Spinal cord (tissue), 10 donors: ENCODE results near the gene GPR137C. TPM values are rescaled to one million over a fixed set of nuclear protein-coding genes. Genes with fewer than 3 reads are reported as not detected.

Experiments
- DNase-seq, 6 donors: peaks; one replicate each; pipeline versions ENCODE4 v3.0.0 to v3.0.0-alpha.2; 2013 to 2015; ENCODE audit warnings: low spot score in 6 of 6, low read depth in 4 of 6
- H3K27ac ChIP-seq: one replicate; pipeline ENCODE4 v1.5.1; 2013; ENCODE audit warnings: low read depth, low read length, control low read depth
- H3K27me3 ChIP-seq: one replicate; pipeline ENCODE4 v1.6.1; 2013; ENCODE audit warnings: low read length; ENCODE audit not compliant: control insufficient read depth, insufficient read depth
- H3K36me3 ChIP-seq: one replicate; pipeline ENCODE4 v1.6.1; 2013; ENCODE audit warnings: low read length; ENCODE audit not compliant: control insufficient read depth, insufficient read depth
- H3K4me1 ChIP-seq: one replicate; pipeline ENCODE4 v1.6.1; 2013; ENCODE audit warnings: low read length; ENCODE audit not compliant: control insufficient read depth, insufficient read depth
- H3K4me3 ChIP-seq: one replicate; pipeline ENCODE4 v1.5.1; 2013; ENCODE audit warnings: low read depth, low read length, control low read depth
- H3K9me3 ChIP-seq: one replicate; pipeline ENCODE4 v1.6.1; 2013; ENCODE audit warnings: low read length; ENCODE audit not compliant: control insufficient read depth, insufficient read depth
- WGBS: methylation state at CpG from one replicate; pipeline ENCODE4 v1.1.5; 2013; ENCODE audit warnings: missing lambda C conversion rate; ENCODE audit not compliant: insufficient coverage; 5-methylcytosine and 5-hydroxymethylcytosine counted together
- long read RNA-seq, 4 donors: transcript quantifications; one replicate each; lab custom pipeline, GENCODE V29; 2026
- polyA plus RNA-seq, 2 donors: library from polyadenylated mRNA; unstranded; fragments of 120-200 nt; gene quantifications; one replicate each; pipeline ENCODE4 v1.2.1, GENCODE V29; 2013; ENCODE audit not compliant: insufficient read length in 2 of 2
- total RNA-seq, 2 donors: library from RNA; depleted of rRNA in 1 of 2; stranded (reverse); fragments of 120-200 nt in 1 of 2; fragments of >200 nt in 1 of 2; gene quantifications; one replicate each; pipeline versions ENCODE4 v1.2.3 to v1.2.4, GENCODE V29; 2013 to 2014
- donor health status: healthy.

GPR137C gene, protein sequence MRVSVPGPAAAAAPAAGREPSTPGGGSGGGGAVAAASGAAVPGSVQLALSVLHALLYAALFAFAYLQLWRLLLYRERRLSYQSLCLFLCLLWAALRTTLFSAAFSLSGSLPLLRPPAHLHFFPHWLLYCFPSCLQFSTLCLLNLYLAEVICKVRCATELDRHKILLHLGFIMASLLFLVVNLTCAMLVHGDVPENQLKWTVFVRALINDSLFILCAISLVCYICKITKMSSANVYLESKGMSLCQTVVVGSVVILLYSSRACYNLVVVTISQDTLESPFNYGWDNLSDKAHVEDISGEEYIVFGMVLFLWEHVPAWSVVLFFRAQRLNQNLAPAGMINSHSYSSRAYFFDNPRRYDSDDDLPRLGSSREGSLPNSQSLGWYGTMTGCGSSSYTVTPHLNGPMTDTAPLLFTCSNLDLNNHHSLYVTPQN
- total RNA-seq (10 to 100 TPM in 1 of 2 donors, 1 to 10 TPM in 1; 6.7 to 37.9 TPM), polyA plus RNA-seq (10 to 100 TPM; 27.9 to 31.2 TPM)
- long read RNA-seq, donor 1, partial matches to known transcripts: 13 of 15 reads
- long read RNA-seq, donor 1, other reads (novel, unspliced or antisense): 0 of 15 reads
- long read RNA-seq, donor 2, partial matches to known transcripts: 0 of 4 reads
- long read RNA-seq, donor 2, other reads (novel, unspliced or antisense): 0 of 4 reads
- long read RNA-seq, donor 3, transcript GPR137C-201 (7 exons, 3,888 nt): major isoform, 7 of 7 reads
- long read RNA-seq, donor 3, partial matches to known transcripts: 0 of 7 reads
- long read RNA-seq, donor 3, other reads (novel, unspliced or antisense): 0 of 7 reads
- long read RNA-seq, donor 4: 0 reads

GRCh38 chr14:52552063-52552988 lies at the start of gene GPR137C, which contains the start of gene TXNDC16:
Gene GPR137C (plus strand): TSS chr14:52552836. CDS start chr14:52553148, 312 bp downstream.
Gene TXNDC16 (minus strand): TSS chr14:52552505. CDS start chr14:52543557, 8,948 bp downstream.
- Histone ChIP-seq H3K27ac (peak within 1 kb of the TSS; percentile 94), H3K36me3 (no peaks in the 10 kb centered on the region), H3K27me3 (no peaks in the 10 kb centered on the region), H3K4me3 (peak within 1 kb of the TSS; percentile 90), H3K9me3 (no peaks in the 10 kb centered on the region), H3K4me1 (peaks cover 7% of the 10 kb centered on the region)
- DNase-seq: peak; percentile 94 to 100 (median 100)
- WGBS: 0% methylated on average over 76 of the region's 81 CpGs

DNA sequence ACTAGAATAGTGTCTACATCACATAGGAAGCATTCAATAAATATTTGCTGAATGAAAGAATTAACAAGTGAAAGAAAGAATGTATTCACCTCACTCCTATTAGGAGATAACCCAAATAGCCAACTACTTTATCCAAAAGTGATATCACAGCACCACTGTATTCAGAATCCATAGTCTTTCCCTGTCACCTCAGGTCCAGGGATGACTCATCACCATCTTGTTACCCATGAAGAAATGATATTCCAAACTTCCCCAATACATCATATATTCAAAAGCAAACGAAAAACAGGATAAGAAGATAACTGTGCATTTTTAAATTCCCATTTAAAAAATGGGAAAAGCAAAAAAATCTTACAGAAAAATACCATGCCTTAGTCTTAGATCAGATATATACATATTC lies 39.4 kb upstream of the GPR137C start:
- Histone ChIP-seq H3K27ac (no peak overlapping the region), H3K9me3 (no peaks in the 10 kb centered on the region), H3K27me3 (no peaks in the 10 kb centered on the region), H3K36me3 (no peaks in the 10 kb centered on the region), H3K4me1 (no peaks in the 10 kb centered on the region), H3K4me3 (no peak overlapping the region)
- no CpG with 5 or more reads among the region's 1 CpG for WGBS
- no peak for DNase-seq

DNA sequence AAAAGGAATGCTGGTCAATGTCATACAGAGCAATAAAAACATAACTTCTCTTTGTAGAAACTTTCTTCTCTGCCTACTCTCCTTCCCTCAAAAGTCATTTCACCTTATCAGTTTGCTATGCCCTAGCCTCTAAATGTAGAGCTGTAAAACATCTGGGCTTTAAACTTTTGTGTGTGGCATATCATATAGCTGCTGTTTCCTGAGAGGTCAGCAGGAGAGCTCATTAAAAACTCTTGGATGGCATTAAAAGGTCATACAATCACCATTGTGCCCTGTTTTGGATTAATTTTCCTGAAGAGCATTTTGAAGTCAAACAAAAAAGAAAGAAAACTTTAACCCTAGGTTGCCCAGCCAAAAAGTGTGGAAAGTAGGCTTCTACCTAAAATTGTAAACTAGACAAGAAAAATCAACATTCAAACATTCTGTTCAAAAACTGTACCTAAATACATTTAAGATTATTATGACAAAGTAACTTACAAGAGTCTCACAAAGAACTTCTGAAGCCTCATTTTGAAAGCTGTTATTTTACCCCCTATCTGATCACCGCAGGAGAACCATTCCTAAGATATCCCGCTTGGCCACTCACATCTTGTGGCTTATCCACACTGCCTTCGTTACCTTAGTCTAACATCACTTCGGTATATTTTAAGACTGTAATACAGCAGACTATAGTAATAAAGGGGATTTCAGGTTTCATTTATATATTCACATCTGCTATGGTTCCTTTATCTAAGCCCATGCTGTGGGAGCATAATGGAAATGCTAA lies 38.4 kb upstream of the GPR137C start:
- no peak overlapping the region for H3K4me3 ChIP-seq
- no peaks in the 10 kb centered on the region for H3K4me1 ChIP-seq
- WGBS: no CpG with 5 or more reads among the region's 4 CpGs
- no peak for DNase-seq
- H3K27ac ChIP-seq: no peak overlapping the region
- no peaks in the 10 kb centered on the region for H3K36me3 ChIP-seq
- no peaks in the 10 kb centered on the region for H3K27me3 ChIP-seq
- H3K9me3 ChIP-seq: no peaks in the 10 kb centered on the region

DNA sequence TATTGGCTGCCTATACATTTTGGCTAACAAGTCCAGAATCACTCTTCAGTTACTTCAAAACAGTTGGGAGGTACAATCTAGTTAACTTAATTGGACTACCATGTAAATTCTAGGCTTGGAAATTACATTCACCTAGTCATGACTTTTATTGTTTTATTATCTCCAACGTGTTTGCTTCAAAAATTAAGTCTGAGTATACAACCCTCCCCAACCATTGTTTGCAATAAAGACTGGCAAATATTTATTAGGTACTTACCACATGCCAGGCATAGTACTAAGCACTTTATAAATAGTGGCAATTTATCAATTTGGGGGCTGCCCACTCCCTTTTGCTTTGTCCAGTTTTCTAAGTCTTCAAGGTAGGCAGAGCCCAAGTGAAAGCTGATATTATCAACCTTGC lies 30.6 kb upstream of the GPR137C start:
- no peaks in the 10 kb centered on the region for H3K9me3 ChIP-seq
- DNase-seq: peak in 1 of 6 donors; percentile 6
- no peak overlapping the region for H3K27ac ChIP-seq
- H3K27me3 ChIP-seq: no peaks in the 10 kb centered on the region
- WGBS: no CpG with 5 or more reads among the region's 1 CpG
- no peaks in the 10 kb centered on the region for H3K4me1 ChIP-seq
- no peaks in the 10 kb centered on the region for H3K36me3 ChIP-seq
- no peak overlapping the region for H3K4me3 ChIP-seq

DNA sequence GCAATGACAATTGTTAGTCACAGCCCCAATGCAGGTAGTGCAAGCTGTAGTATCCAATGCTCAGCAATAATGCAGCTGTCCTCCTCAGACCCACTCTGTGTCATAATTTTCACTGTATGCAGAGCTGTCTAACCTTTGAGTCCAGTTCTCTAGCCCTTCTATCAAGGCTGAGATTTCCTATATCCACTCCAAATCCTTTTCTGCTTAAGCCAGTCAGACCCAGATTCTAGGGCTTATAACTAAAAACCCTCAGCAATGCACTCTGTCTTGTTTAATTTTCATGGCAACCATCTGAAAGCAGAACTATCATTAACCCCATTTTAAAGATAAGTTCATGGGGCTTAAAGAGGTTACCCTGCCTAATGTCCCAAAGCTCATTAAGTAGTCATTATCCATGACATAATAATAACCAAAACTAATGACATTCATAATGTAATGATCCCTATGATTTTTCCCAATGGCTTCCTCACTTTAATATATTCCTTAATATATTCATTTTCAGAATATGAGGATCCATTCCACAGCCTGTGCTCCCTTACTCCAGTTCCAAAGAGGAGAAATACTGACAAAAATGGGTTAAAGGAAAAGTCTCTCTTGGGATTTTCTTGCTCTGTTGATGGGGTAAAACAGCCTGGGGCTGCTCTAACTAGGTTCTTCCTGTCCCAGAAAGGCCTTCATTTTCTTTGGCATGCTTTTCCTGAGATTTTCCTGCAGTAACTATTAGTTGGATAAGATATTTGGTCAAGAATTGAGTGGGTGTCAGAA lies 29.9 kb upstream of the GPR137C start:
- no peaks in the 10 kb centered on the region for H3K36me3 ChIP-seq
- no peaks in the 10 kb centered on the region for H3K4me1 ChIP-seq
- no peak overlapping the region for H3K4me3 ChIP-seq
- no peaks in the 10 kb centered on the region for H3K9me3 ChIP-seq
- H3K27ac ChIP-seq: no peak overlapping the region
- DNase-seq: peak in 1 of 6 donors; percentile 75
- H3K27me3 ChIP-seq: no peaks in the 10 kb centered on the region

- Histone ChIP-seq H3K27me3 (no peaks in the 10 kb centered on the region), H3K9me3 (no peaks in the 10 kb centered on the region), H3K4me3 (no peak overlapping the region), H3K27ac (no peak overlapping the region), H3K4me1 (no peaks in the 10 kb centered on the region), H3K36me3 (no peaks in the 10 kb centered on the region)
- DNase-seq: no peak
- WGBS: 100% methylated on average over 1 of the region's 4 CpGs
Observed at GRCh38 chr14:52527052-52527451, 25.6 kb upstream of the GPR137C start.

GRCh38 chr14:52531481-52531880 lies 21.2 kb upstream of the GPR137C start:
- Histone ChIP-seq H3K4me3 (no peak overlapping the region), H3K4me1 (no peaks in the 10 kb centered on the region), H3K9me3 (no peaks in the 10 kb centered on the region), H3K27ac (no peak overlapping the region), H3K36me3 (peaks cover 8% of the 10 kb centered on the region), H3K27me3 (no peaks in the 10 kb centered on the region)
- no peak for DNase-seq

DNA sequence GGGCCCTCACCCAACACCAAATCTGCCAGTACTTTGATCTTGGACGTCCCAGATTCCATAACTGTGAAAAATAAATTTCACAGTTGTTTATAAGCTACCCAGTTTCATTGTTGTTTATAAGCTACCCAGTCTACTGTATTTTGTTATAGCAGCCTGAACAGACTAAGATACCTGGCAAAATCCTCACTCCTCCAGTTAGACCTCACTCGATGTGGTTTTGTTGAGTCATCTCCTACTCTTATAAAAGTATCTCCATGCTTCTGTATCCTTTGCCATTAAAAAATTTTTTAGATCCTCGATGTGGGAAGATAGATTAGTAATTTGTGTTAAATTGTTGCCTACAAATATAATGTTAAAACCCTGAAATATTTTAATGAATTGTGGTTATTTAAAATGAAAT lies 16.4 kb upstream of the GPR137C start:
- Histone ChIP-seq H3K36me3 (peaks cover 11% of the 10 kb centered on the region), H3K4me3 (no peak overlapping the region), H3K27ac (no peak overlapping the region), H3K9me3 (no peaks in the 10 kb centered on the region), H3K27me3 (no peaks in the 10 kb centered on the region), H3K4me1 (no peaks in the 10 kb centered on the region)
- WGBS: no CpG with 5 or more reads among the region's 3 CpGs
- DNase-seq: no peak
